Mesenteric fat pad (tissue), 1 donor: Measurements from ENCODE around the gene OPALIN. TPM values are rescaled to one million over a fixed set of nuclear protein-coding genes. Genes with fewer than 3 reads are reported as not detected.

ENCODE experiments used
- DNase-seq: peaks from one replicate; pipeline ENCODE4 v3.0.0-alpha.2; 2020; ENCODE audit warnings: low spot score
- long read RNA-seq: library from polyadenylated mRNA; unstranded; transcript quantifications from one replicate; pipeline ENCODE4 v2.0.0, GENCODE V29; 2020
- total RNA-seq: library from RNA; stranded (reverse); fragmentation: NEBNext Ultra II Directional; extraction: Animal tissue kit (Norgen Biotek cat#: 25700); gene quantifications from one replicate; pipeline ENCODE4 v1.2.1, GENCODE V29; 2021
- donor health status: DM: yes; HTN: yes; CAD: no.

Gene OPALIN
- not detected for total RNA-seq
- long read RNA-seq, result 0 reads

DNA sequence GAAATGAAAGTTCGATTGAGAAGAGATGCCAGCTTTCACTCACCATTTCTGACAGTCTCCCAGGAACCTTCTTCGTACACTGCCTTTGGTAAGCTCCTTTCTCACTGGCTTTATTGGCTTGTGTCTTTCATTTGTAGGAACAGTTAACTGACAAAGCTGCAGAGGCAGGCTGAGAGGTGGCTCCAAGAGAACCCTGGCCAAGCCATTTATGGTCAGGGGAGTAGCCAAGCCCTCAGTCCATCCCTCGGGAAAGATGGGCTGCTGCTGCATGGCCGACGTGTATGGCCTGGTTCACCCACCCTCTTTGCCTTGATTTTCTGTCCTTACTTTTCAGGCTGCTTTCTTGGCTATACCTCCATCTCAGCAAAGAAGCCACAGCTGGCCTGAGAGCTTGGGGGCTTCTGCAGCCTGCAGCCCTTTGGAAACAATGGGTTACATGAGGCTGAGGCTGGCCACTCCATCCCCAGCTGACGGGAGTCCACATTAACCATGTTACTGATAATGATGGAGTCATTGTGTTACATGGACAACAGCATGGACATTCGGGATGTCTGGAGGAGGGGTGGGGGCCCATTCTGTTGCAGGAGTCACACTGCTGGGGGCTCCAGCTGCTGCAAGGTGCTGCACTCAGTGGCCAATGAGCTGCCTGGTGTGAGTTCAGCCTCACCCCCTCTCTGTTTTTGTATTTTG lies at the start of gene OPALIN:
Gene OPALIN, minus strand, starts transcription at position 152 of the 690 bp plus-strand sequence. Its CDS starts 106 bp downstream, at position 46.
- DNase-seq, result peak; percentile 5

- no peak for DNase-seq
These were observed 49.4 kb upstream of the OPALIN start for GRCh38 chr10:96408201-96408600.

GRCh38 chr10:96407560-96408069 lies 48.8 kb upstream of the OPALIN start:
- peak; percentile 51 for DNase-seq

- peak; percentile 57 for DNase-seq
These were observed 47.3 kb upstream of the OPALIN start for GRCh38 chr10:96406091-96406490.

GRCh38 chr10:96402417-96403305 lies 43.9 kb upstream of the OPALIN start:
- peak; percentile 80 for DNase-seq

DNA sequence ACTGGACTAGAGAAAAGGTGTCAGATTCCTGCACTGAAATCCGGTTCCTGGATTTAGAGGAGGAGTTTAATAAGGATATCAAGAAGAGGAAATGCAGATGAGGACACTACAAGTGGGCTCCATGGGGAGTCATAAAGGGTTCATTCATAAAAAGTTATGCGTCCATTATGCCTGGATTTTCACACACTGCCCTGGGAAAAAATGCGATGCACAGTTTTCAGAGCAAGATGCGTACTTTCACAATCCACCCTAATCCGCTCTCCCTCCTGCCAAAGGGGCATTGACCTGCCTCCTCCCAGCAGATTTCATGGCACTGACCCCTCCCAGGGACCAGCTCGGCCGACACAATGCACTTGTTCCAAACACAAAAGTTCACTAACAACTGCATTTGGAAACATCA lies 42.2 kb upstream of the OPALIN start:
- peak; percentile 43 for DNase-seq

DNA sequence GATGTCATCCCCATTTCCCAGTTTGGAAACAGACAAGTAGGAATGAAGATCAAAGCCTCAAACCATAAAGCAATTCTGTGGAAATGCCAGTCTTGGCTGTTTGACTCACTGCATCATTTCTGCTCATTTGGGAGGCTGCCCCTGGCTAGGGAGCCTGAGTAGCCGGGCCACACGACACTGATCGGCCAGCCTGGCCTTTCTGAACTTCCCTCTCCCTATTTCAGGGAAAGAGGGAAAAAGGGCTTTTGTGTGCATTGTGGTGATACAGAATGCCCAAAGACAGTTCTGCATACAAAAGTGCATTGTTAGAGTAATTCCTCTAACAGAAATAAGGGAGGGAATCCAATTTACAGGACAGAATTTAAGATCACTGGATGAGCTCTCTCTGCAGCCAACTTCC lies 41.7 kb upstream of the OPALIN start:
- peak; percentile 22 for DNase-seq

DNA sequence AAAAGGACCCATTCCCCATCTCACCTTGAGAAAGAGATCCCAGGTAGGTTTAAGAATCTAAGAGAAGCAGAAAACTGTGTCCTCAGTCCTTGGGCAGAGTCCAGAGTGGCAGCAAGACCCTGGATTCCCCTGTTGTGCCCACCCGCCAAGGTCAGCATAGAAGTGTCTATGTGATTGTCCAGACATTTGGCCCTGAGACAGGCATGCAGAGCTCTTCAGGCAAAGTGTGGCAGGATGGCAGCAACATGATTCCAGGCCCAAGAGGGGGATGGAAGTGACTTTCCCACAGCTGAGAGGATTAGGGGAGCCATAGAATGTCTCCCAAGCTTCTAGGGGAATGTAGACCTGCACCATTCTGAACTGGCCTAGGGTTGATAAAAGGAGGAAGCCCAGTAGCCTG lies 39.1 kb upstream of the OPALIN start:
- DNase-seq, result no peak

GRCh38 chr10:96395931-96396877 lies 37.4 kb upstream of the OPALIN start:
- DNase-seq, result no peak

GRCh38 chr10:96390460-96390864 lies 31.7 kb upstream of the OPALIN start:
- no peak for DNase-seq

GRCh38 chr10:96389785-96390184 lies 31.0 kb upstream of the OPALIN start:
- DNase-seq, result no peak

DNA sequence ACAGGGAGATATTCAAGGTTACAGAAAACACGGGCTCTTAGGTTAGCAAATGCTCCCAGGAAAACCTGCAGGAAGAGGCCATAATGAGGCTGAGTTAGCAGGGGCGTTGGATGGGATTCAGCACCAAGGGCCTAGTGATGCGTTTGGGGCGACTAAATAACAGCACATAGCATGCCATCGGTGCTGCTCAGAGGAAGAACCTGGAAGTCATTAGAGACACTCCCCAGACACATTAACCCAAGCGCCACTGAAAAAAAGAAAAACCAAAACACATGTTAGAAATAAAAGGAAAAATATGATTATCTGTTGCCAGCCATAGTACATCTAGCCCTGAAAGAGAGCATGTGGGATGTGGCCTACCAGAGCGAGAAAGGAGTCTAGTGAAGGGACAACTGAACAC lies 28.8 kb upstream of the OPALIN start:
- no peak for DNase-seq

GRCh38 chr10:96387161-96387560 lies 28.4 kb upstream of the OPALIN start:
- DNase-seq, result no peak

DNA sequence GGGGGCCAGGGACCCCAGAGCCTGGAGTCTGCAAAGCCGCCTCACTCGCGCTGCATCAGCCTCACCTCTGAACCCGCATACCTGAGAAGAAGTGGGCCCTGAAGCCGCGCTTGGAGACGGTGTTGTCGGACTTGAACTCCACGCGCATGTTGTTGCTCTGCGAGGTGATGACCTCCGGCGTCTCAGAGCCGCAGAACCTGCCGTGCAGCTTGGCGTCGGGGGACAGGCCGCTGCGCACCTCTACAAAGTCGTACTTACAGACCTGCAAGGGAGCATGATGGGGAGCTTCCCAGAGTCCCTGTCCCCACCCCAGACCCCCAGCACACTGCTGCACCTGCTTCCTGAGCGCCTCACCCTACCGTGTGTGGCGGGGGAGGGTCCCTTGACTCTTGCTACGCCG lies 25.7 kb upstream of the OPALIN start:
- no peak for DNase-seq

DNA sequence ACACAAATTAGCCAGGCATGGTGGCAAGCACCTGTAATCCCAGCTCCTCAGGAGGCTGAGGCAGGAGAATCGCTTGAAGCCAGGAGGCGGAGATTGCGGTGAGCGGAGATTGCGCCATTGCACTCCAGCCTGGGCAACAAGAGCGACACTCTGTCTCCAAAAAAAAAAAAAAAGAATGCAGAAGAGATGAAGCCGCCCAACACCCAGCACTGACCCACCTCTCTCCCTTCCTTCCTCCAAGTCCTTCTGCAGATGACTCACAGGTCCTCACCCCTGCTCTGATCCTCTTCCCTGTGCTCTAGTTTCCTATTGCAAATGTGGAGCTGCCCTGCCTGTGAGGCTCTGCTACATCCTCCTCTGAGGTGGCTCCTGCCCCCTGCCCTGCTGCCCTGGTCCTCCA lies 22.0 kb upstream of the OPALIN start:
- no peak for DNase-seq

- no peak for DNase-seq
These were observed 21.0 kb upstream of the OPALIN start for GRCh38 chr10:96379758-96380157.

GRCh38 chr10:96378741-96379140 lies 19.9 kb upstream of the OPALIN start:
- no peak for DNase-seq

- DNase-seq, result no peak
These were observed 19.1 kb upstream of the OPALIN start for GRCh38 chr10:96377816-96378294.

DNA sequence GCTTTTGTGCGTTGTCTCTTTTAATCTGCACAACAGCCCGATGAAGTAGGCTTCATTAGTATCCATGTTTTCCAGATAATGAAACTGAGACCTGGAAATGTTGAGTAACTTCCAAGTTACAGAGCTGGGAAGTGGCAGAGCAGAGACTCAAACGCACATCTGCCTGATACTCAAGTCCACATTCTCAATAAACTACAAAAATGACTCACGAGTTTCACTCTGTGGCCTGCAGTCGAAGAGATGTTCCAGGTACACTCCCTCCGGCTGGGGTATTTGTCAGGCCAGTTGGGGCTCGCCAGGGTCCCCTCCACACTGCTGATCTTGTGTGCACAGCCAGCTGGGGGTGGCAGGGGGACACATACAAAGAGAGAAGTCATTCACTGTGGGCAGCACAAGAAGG lies 17.7 kb upstream of the OPALIN start:
- DNase-seq, result no peak

GRCh38 chr10:96374985-96375830 lies 16.4 kb upstream of the OPALIN start:
- DNase-seq, result no peak
